HG02884 (cell line): Measurements from ENCODE around the gene LRRC4B.

Source experiments
- ATAC-seq: cut with Tn5 transposase; IDR thresholded peaks from one replicate; pipeline ENCODE4 v1.9.1; 2021; ENCODE audit warnings: mild to moderate bottlenecking, moderate library complexity; ENCODE audit not compliant: unreplicated experiment

Gene LRRC4B

DNA sequence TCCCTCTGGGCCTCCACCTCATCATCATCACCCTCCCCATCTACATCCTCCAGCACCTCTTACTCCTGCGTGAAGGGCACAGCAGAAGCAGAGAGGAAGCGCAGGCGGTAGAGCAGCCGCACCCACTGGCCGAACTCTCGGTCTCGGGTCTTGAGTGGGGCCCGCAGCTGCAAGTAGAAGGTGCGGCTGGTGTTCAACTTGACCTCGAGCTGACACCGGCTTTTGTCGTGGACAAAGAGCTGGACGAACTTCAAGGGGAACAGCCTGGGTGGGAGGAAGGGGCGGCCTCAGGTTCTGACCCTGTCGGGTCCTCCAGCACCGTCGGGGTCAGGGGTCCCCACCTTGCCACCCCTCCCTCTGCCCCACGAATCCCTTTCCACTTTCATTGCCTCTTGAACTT, 100.7 kb downstream of the LRRC4B start:
- no peak for ATAC-seq
